ENCODE results near the gene GABRD.

GABRD gene

GRCh38 chr1:2018217-2019171 lies 651 bp upstream of the GABRD start:
- DNase-seq (ENCODE audit: low read depth in 3 of 3, low spot score in 1 of 3) = no peak

- DNase-seq (ENCODE audit: low read depth in 3 of 3, low spot score in 1 of 3) = no peak
Measured at GRCh38 chr1:2019571-2020309, 595 bp downstream of the GABRD start.

GRCh38 chr1:2020310-2020655 lies 1.1 kb downstream of the GABRD start:
- no peak for DNase-seq (ENCODE audit: low read depth in 3 of 3, low spot score in 1 of 3)

DNA sequence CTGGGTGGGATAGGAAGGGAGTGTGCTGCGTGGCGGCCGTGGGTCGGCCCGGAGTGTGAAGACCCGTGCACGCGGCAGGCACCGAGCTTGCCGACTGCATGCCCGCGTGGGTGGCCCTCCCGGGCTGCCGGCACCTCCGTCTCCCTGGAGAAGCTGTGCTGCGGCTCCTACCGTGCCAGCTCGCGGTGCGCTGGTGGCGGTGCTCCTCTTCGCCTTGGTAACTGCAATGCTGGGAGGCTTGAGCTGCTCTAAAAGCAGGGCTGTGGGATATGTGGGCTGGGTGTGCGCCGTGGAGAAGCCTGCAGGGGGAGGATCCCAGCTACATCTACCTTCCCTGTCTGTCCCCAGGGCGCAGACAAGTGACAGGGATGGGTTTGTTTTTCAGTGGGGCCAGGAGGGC lies 2.4 kb downstream of the GABRD start:
- DNase-seq (ENCODE audit: low read depth in 3 of 3, low spot score in 1 of 3) = no peak

- no peak for DNase-seq (ENCODE audit: low read depth in 3 of 3, low spot score in 1 of 3)
Measured at GRCh38 chr1:2022063-2022770, 3.1 kb downstream of the GABRD start.

DNA sequence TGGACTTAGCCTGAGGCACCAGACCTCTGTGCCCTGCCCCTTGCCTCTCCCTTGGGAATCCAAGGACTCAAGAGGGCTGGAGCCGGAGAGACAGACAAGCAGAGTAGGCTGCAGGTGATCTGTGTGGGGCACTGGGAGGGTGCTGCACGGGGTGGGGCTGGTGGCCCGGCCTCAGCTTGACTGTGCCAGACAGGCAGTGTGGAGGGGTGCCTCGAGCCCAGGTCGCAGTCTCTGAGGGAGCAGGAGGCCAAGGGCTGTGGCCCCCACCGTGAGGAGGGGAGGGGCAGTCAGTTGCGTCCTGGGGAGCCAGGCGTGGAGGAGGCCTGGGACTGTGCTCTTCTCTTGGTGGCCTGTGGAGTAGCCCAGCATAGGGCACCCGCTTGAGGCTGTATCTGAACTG lies 4.0 kb downstream of the GABRD start:
- no peak for DNase-seq (ENCODE audit: low read depth in 3 of 3, low spot score in 1 of 3)

GRCh38 chr1:2024451-2024850 lies 5.3 kb downstream of the GABRD start:
- DNase-seq (ENCODE audit: low read depth in 3 of 3, low spot score in 1 of 3) = no peak

- no peak for DNase-seq (ENCODE audit: low read depth in 3 of 3, low spot score in 1 of 3)
Measured at GRCh38 chr1:2024887-2025286, 5.7 kb downstream of the GABRD start.

DNA sequence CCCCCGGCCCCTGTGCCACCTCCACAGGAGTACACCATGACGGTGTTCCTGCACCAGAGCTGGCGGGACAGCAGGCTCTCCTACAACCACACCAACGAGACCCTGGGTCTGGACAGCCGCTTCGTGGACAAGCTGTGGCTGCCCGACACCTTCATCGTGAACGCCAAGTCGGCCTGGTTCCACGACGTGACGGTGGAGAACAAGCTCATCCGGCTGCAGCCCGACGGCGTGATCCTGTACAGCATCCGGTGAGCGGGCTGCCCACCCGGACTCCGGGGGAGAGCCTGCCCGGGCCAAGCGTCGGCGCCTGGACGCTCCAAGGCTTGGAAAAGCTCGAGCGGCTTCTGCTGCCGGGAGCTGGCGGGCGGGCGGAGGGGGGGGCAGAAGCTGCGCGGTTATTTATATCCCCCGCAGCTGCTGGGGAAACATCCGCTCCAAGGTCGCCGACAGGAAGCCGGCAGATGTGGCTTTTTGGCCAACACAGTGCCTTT lies 6.4 kb downstream of the GABRD start:
- no peak for DNase-seq (ENCODE audit: low read depth in 3 of 3, low spot score in 1 of 3)

- DNase-seq (ENCODE audit: low read depth in 3 of 3, low spot score in 1 of 3) = no peak
Measured at GRCh38 chr1:2027961-2028583, 8.9 kb downstream of the GABRD start.

DNA sequence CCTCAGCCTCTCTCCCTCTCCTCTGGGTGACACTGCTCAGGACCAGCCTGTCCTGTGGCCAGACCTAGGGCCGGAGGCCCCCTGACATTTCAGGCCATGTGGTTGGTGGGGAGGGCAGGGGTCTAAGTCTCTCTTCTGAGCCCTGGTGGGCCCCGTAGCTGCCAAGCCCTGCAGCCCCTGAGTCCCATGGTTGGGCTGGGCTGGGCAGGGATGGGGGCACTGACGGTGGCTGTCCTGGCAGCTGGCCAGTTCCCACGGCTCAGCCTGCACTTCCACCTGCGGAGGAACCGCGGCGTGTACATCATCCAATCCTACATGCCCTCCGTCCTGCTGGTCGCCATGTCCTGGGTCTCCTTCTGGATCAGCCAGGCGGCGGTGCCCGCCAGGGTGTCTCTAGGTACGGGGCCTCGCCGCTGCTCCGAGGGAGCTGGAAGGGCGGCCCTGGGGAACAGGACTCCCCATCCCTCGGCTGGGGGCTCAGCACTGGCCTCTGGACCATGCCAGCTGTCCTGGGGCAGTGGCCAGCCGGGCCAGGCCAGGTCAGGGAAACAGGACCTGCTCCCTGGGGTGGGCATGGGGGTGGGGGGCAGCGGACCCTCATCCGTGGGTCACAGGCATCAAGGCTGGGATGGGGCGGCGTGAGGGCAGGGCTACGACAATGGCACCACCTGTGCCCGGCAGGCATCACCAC lies 9.9 kb downstream of the GABRD start:
- DNase-seq (ENCODE audit: low read depth in 3 of 3, low spot score in 1 of 3) = no peak

- DNase-seq (ENCODE audit: low read depth in 3 of 3, low spot score in 1 of 3) = no peak
Measured at GRCh38 chr1:2029561-2029960, 10.4 kb downstream of the GABRD start.

DNA sequence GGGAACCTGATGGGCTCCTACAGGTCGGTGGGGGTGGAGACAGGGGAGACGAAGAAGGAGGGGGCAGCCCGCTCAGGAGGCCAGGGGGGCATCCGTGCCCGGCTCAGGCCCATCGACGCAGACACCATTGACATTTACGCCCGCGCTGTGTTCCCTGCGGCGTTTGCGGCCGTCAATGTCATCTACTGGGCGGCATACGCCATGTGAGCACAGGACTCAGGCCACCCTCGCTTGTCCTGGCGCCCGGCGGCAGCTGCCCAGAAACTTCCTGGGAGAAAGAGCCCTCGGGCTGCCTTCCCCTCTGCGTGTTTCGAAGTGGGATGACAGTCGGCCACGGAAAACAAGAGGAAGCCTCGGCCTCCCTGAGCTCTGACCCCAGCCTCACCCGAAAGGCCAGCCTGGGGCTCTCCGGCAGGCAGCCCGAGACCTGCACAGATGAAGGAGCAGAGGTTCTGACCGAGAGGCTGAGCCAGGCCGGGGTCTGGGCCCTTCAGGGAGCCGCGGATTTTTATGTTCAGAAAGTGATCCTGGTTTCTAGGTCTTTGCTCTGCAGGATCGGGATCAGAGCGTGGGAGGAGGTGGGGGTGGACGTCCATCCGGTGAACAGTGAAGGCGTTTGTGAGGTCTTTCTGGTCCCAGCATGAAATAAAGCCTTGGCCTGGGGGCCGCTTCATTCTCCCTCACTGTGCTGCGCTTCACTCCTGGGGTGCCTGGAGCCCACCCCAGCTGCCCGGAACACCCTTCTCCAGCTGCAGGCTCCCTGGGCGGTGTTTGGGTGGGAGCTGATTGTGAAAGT lies 11.1 kb downstream of the GABRD start:
- no peak for DNase-seq (ENCODE audit: low read depth in 3 of 3, low spot score in 1 of 3)

DNA sequence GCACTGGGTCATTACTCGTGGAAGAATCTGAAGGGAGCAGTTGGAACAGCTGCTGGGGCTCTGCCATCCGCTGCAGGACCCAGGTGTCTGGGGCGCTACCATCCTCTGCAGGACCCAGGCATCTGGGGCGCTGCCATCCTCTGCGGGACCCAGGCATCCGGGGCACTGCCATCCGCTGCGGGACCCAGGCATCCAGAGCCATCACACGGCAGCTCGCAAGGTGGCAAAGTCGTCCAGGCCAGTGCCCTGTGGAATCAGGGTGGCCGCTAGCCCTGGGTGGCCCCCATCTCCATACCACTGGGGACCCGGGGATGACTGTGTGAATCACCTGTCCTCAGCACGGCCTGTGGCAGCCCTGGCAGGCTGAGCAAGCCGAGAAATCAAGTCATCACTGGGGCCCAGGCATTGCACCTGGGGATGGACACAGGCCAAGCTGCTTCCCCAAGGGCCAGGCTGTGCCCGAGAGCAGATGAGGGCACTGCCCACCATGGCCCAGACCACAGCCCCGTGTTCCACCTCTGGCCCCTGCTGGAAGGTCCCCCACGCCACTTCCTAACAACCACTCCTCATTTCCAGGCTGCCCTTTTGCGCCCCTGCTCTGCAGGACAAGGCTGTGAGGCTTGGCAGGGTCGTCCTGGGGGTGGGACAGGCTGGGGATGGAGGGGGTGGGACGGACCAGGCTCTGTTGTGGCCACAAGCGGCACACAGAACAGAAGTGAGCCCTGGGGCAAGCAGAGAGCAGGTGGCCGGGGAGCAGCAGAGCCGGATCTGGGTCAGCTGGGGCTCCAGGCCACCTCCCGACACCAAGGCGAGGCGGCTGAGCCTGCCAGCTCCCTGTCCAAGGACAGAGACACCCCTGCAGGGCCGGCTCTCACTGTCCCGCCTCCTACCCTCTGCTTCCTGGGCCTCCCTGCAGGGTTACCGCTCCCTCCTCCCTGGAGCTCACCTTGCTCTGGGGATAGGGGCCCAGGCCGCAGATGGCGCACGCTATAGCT lies 12.7 kb downstream of the GABRD start:
- DNase-seq (ENCODE audit: low read depth in 3 of 3, low spot score in 1 of 3) = no peak

DNA sequence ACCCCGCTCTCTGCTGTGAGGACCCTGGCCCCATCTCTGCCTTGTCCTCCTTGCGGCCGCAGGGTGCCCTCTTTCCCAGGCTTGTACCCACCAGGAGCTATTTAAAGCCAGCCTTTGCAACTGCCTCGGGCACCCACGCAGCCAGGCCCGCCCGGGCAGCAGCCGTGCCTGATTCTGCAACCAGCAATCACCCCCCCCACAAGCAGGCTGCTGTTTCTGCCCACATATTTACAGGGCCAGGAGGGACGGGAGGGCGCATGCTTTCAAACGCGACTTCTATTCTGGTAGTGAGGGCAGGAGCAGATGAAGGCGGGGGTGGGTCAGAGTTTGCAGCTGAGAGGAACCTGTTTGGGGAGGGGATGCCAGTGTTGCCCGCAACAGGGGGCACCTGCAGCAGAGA lies 13.6 kb downstream of the GABRD start:
- DNase-seq (ENCODE audit: low read depth in 3 of 3, low spot score in 1 of 3) = no peak

GRCh38 chr1:2033165-2033564 lies 14.0 kb downstream of the GABRD start:
- DNase-seq (ENCODE audit: low read depth in 3 of 3, low spot score in 1 of 3) = no peak

- DNase-seq (ENCODE audit: low read depth in 3 of 3, low spot score in 1 of 3) = no peak
Measured at GRCh38 chr1:2036287-2036686, 17.1 kb downstream of the GABRD start.

DNA sequence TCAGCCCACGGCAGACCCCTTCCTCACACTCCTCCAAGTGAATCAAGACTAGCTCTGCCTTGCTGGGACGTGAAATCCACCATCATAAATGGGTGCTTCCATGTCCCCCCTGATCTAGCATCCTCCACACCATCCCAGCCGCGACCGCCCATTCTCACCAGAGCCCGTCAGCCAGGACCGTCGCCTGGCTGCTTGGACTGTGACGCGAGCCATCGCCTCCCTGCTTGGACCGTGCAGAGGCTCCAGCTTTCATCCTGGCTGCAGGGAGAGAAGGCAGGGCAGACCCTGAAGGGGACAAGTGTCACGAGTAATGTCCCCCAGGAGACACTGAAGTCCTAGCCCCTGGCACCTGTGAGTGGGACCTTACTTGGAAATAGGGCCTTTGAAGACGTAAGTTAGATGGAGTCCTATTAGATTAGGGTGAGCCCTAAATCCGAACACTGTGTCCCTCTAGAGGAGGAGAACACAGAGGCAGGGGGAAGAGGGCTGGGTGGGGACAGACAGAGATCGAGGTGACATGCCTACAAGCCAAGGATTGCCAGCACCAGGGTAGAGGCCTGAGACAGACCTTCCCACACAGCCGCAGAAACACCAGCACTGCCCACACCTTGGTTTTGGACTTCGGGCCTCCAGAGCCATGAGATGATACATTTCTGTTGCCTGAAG lies 18.3 kb downstream of the GABRD start:
- no peak for DNase-seq (ENCODE audit: low read depth in 3 of 3, low spot score in 1 of 3)

Data from stimulated activated CD4-positive, alpha-beta T cell treated with anti-CD3 and anti-CD28 coated beads, TNF-alpha, amount 100 ng/mL, for 1 hour (primary cell).